Keratinocyte (primary cell): ENCODE data around the gene RAPGEF3. TPM values are rescaled to one million over a fixed set of nuclear protein-coding genes. Genes with fewer than 3 reads are reported as not detected.

ENCODE experiments used
- DNase-seq: peaks from one replicate; pipeline ENCODE4 v3.0.0-alpha.2; 2011; ENCODE audit warnings: low read depth, missing footprints, low spot score
- FAIRE-seq: peaks from 2 replicates; lab custom pipeline; 2011; peaks lifted over from hg19 to GRCh38; lab: Jason Lieb, UNC
- H2AFZ ChIP-seq: 2 replicates; pipeline ENCODE4 v1.6.0; 2012; ENCODE audit warnings: low read length, control low read depth, inconsistent platforms; ENCODE audit not compliant: control insufficient read depth
- H3K27ac ChIP-seq: 2 replicates; pipeline ENCODE4 v1.5.1; 2011; ENCODE audit warnings: low read length; ENCODE audit not compliant: control insufficient read depth, insufficient read depth
- H3K27me3 ChIP-seq: 3 replicates; pipeline ENCODE4 v1.6.0; 2011; ENCODE audit warnings: low read length; ENCODE audit not compliant: control insufficient read depth, insufficient read depth; ENCODE audit errors: extremely low read depth
- H3K36me3 ChIP-seq, 2 experiments: 2 replicates in 1 of 2; 3 replicates in 1 of 2; pipeline ENCODE4 v1.5.1; 2011; ENCODE audit warnings: low read length in 2 of 2, mild to moderate bottlenecking in 1 of 2; ENCODE audit not compliant: control insufficient read depth in 2 of 2, insufficient read depth in 2 of 2; ENCODE audit errors: extremely low read depth in 1 of 2
- H3K4me1 ChIP-seq: 3 replicates; pipeline ENCODE4 v1.5.1; 2011; ENCODE audit warnings: low read length; ENCODE audit not compliant: control insufficient read depth, insufficient read depth; ENCODE audit errors: extremely low read depth
- H3K4me2 ChIP-seq: 3 replicates; pipeline ENCODE4 v1.6.0; 2011; ENCODE audit warnings: low read depth, low read length; ENCODE audit not compliant: control insufficient read depth, insufficient read depth; ENCODE audit errors: extremely low read depth
- H3K4me3 ChIP-seq, 3 experiments: fragments of 200-600 bp in 1 of 3; sonication (generic) in 1 of 3; 2 replicates in 2 of 3; 3 replicates in 1 of 3; pipeline ENCODE4 v1.5.1; 2011 to 2016; ENCODE audit warnings: low read length in 3 of 3, mild to moderate bottlenecking in 3 of 3, control low read depth in 2 of 3, inconsistent platforms in 1 of 3, low read depth in 1 of 3, mixed read lengths in 1 of 3, mixed run types in 1 of 3, moderate library complexity in 1 of 3; ENCODE audit not compliant: control insufficient read depth in 2 of 3, insufficient read depth in 2 of 3; ENCODE audit errors: extremely low read depth in 1 of 3
- H3K79me2 ChIP-seq: 2 replicates; pipeline ENCODE4 v1.6.0; 2012; ENCODE audit warnings: low read length; ENCODE audit not compliant: control insufficient read depth, insufficient read depth
- H3K9ac ChIP-seq: 3 replicates; pipeline ENCODE4 v1.6.0; 2011; ENCODE audit warnings: low read length; ENCODE audit not compliant: control insufficient read depth, insufficient read depth; ENCODE audit errors: extremely low read depth
- H3K9me1 ChIP-seq: 3 replicates; pipeline ENCODE4 v1.6.0; 2011; ENCODE audit warnings: low read length; ENCODE audit not compliant: control insufficient read depth, insufficient read depth; ENCODE audit errors: extremely low read depth
- H3K9me3 ChIP-seq: 2 replicates; pipeline ENCODE4 v1.5.1; 2012; ENCODE audit warnings: low read depth, low read length; ENCODE audit not compliant: control insufficient read depth
- H4K20me1 ChIP-seq: 3 replicates; pipeline ENCODE4 v1.6.0; 2011; ENCODE audit warnings: low read length; ENCODE audit not compliant: control insufficient read depth, insufficient read depth; ENCODE audit errors: extremely low read depth
- CTCF ChIP-seq, 3 experiments: IDR thresholded peaks in 1 of 3; conservative IDR thresholded peaks in 1 of 3; optimal IDR thresholded peaks in 1 of 3; 2 replicates in 2 of 3; 3 replicates in 1 of 3; pipeline versions ENCODE3 to v1.5.1; 2011; ENCODE audit warnings: low read length in 3 of 3, mild to moderate bottlenecking in 3 of 3, moderate library complexity in 2 of 3, control low read depth in 1 of 3, inconsistent platforms in 1 of 3; ENCODE audit not compliant: insufficient read depth in 2 of 3; ENCODE audit errors: extremely low read depth in 1 of 3
- EZH2 ChIP-seq: IDR thresholded peaks from one replicate; pipeline ENCODE4 v1.6.1; 2012; ENCODE audit warnings: inconsistent platforms, mild to moderate bottlenecking, low read length, moderate library complexity
- dilution Hi-C: fragments of 300-500 bp; cut with MboI; formaldehyde crosslinking; loops from one replicate; pipeline ENCODE4 v1.7.0; 2020; ENCODE audit warnings: low sequenced_read_pairs; ENCODE audit not compliant: extremely low pct_ligation_motif_present
- polyA plus RNA-seq, 5 experiments: library from polyadenylated mRNA; depleted of rRNA in 3 of 5; stranded (reverse) in 3 of 5; stranded (forward) in 1 of 5; unstranded in 1 of 5; fragments of >200 nt; gene quantifications; 1 replicate in 1 of 5; 2 replicates in 3 of 5; 3 replicates in 1 of 5; pipeline versions ENCODE4 v1.2.1 to v1.2.3, GENCODE V29; 2011 to 2012; ENCODE audit warnings: missing spikeins in 2 of 5, low read depth in 1 of 5, low replicate concordance in 1 of 5

The RAPGEF3 gene
- polyA plus RNA-seq, 1 donor (not counting 4 experiments of a cell fraction or from before 2014, with no cell fraction given): 5.1 TPM

- dilution Hi-C loops: no loop called here
- H4K20me1 ChIP-seq: peaks cover 34% of the 10 kb centered on the region
- H3K36me3 ChIP-seq: peaks cover 38% of the 10 kb centered on the region in 2 experiments
- FAIRE-seq (no peak), DNase-seq (no peak)
- no peak overlapping the region for H3K27ac ChIP-seq
- H3K79me2 ChIP-seq: peaks cover 87% of the 10 kb centered on the region
- H2AFZ ChIP-seq: no peak overlapping the region
- no peaks in the 10 kb centered on the region for H3K27me3 ChIP-seq
- peak; percentile 7 to 28 (median 19) for TF ChIP-seq CTCF (optimal IDR thresholded peaks at IDR 0.05 in 1 of 3, IDR thresholded peaks at IDR 0.05 in 1 of 3, conservative IDR thresholded peaks at IDR 0.05 in 1 of 3; ENCODE audit: extremely low read depth in 1 of 3, insufficient read depth in 2 of 3, low read length in 3 of 3)
- TF ChIP-seq EZH2: no peak
- no peak overlapping the region for H3K4me3 ChIP-seq
- H3K4me2 ChIP-seq: no peak overlapping the region
- no peaks in the 10 kb centered on the region for H3K4me1 ChIP-seq
- no peaks in the 10 kb centered on the region for H3K9me3 ChIP-seq
- no peak overlapping the region for H3K9ac ChIP-seq
- peaks cover 3% of the 10 kb centered on the region for H3K9me1 ChIP-seq
Measured at GRCh38 chr12:47802312-47802711, 43.6 kb upstream of the RAPGEF3 start.

GRCh38 chr12:47801904-47802246 is 43.2 kb upstream of the RAPGEF3 start:
- no peak overlapping the region for H3K4me3 ChIP-seq
- dilution Hi-C loops: no loop called here
- no peaks in the 10 kb centered on the region for H3K4me1 ChIP-seq
- no peak overlapping the region for H2AFZ ChIP-seq
- no peaks in the 10 kb centered on the region for H3K9me3 ChIP-seq
- H3K27ac ChIP-seq: no peak overlapping the region
- H3K79me2 ChIP-seq: peaks cover 83% of the 10 kb centered on the region
- TF ChIP-seq CTCF (optimal IDR thresholded peaks at IDR 0.05 in 1 of 3, IDR thresholded peaks at IDR 0.05 in 1 of 3, conservative IDR thresholded peaks at IDR 0.05 in 1 of 3; ENCODE audit: extremely low read depth in 1 of 3, insufficient read depth in 2 of 3, low read length in 3 of 3) (no peak), EZH2 (no peak)
- no peak overlapping the region for H3K4me2 ChIP-seq
- H3K9ac ChIP-seq: no peak overlapping the region
- peaks cover 38 to 40% of the 10 kb centered on the region in 2 experiments for H3K36me3 ChIP-seq
- FAIRE-seq: no peak
- peaks cover 32% of the 10 kb centered on the region for H4K20me1 ChIP-seq
- peaks cover 2% of the 10 kb centered on the region for H3K9me1 ChIP-seq
- DNase-seq: no peak
- no peaks in the 10 kb centered on the region for H3K27me3 ChIP-seq
